GM19467 (cell line): ENCODE data around the gene EPOP.
A peak's percentile ranks its signal among the peaks of the same experiment; 100 is the strongest.

Experiments
- ATAC-seq: cut with Tn5 transposase; IDR thresholded peaks from one replicate; pipeline ENCODE4 v1.9.1; 2021; ENCODE audit warnings: mild to moderate bottlenecking, moderate library complexity; ENCODE audit not compliant: unreplicated experiment

Gene EPOP

GRCh38 chr17:38674749-38675615, at the start of gene EPOP:
Gene EPOP (minus strand): TSS chr17:38674957. CDS start chr17:38674495, 462 bp downstream.
- ATAC-seq, result peak; percentile 71

GRCh38 chr17:38721802-38722201, 47.0 kb upstream of the EPOP start:
- ATAC-seq, result no peak

GRCh38 chr17:38720941-38721340, 46.2 kb upstream of the EPOP start:
- ATAC-seq, result no peak

- ATAC-seq, result no peak
These were observed 45.3 kb upstream of the EPOP start for GRCh38 chr17:38719943-38720641.

- no peak for ATAC-seq
These were observed 44.7 kb upstream of the EPOP start for GRCh38 chr17:38719289-38719942.

- ATAC-seq, result no peak
These were observed 42.5 kb upstream of the EPOP start for GRCh38 chr17:38717139-38717745.

- no peak for ATAC-seq
These were observed 41.7 kb upstream of the EPOP start for GRCh38 chr17:38716368-38717005.

- ATAC-seq, result no peak
These were observed 40.6 kb upstream of the EPOP start for GRCh38 chr17:38715216-38715943.

- ATAC-seq, result no peak
These were observed 38.8 kb upstream of the EPOP start for GRCh38 chr17:38713456-38714075.

GRCh38 chr17:38712593-38712992, 37.8 kb upstream of the EPOP start:
- no peak for ATAC-seq

GRCh38 chr17:38711792-38712571, 37.2 kb upstream of the EPOP start:
- no peak for ATAC-seq

- ATAC-seq, result no peak
These were observed 36.2 kb upstream of the EPOP start for GRCh38 chr17:38710985-38711384.

GRCh38 chr17:38710604-38710962, 35.8 kb upstream of the EPOP start:
- ATAC-seq, result no peak

- no peak for ATAC-seq
These were observed 35.3 kb upstream of the EPOP start for GRCh38 chr17:38709864-38710603.

GRCh38 chr17:38709104-38709820, 34.5 kb upstream of the EPOP start:
- ATAC-seq, result no peak

- no peak for ATAC-seq
These were observed 33.1 kb upstream of the EPOP start for GRCh38 chr17:38707678-38708351.
